ENCODE measurements around the gene ALDH1B1. TPM values are rescaled to one million over a fixed set of nuclear protein-coding genes. Genes with fewer than 3 reads are reported as not detected.

The ALDH1B1 gene
- total and polyA plus RNA-seq, 5 donors from 2014 or later: 1.7 to 11.8 (median 9.0) TPM

GRCh38 chr9:38347946-38348345 is 44.6 kb upstream of the ALDH1B1 start:
- Mint-ChIP-seq H3K9me3 (peaks cover 0 to 2% (median 0%) of the 10 kb centered on the region in 7 donors), H3K4me1 (no peaks in the 10 kb centered on the region), H3K27me3 (peaks cover 16% of the 10 kb centered on the region), H3K4me3 (no peak overlapping the region), H3K36me3 (no peaks in the 10 kb centered on the region), H3K27ac (no peak overlapping the region)
- Histone ChIP-seq H3K27me3 (ENCODE audit: control insufficient read depth, insufficient read depth, low read length) (no peaks in the 10 kb centered on the region), H3K36me3 (ENCODE audit: control insufficient read depth, insufficient read depth, low read length) (no peaks in the 10 kb centered on the region), H3K4me3 (ENCODE audit: low read depth, low read length) (no peak overlapping the region), H3K4me1 (ENCODE audit: control insufficient read depth, insufficient read depth, low read length, poor library complexity, severe bottlenecking) (no peaks in the 10 kb centered on the region), H3K27ac (ENCODE audit: insufficient read depth, low read length, poor library complexity, severe bottlenecking) (no peak overlapping the region), H3K9me3 (ENCODE audit: control insufficient read depth in 2 of 2, low read length in 2 of 2) (no peaks in the 10 kb centered on the region)
- DNase-seq: no peak
- ATAC-seq (ENCODE audit: low read depth in 2 of 2): no peak

- Histone ChIP-seq H3K27me3 (ENCODE audit: control insufficient read depth, insufficient read depth, low read length) (no peaks in the 10 kb centered on the region), H3K9me3 (ENCODE audit: control insufficient read depth in 2 of 2, low read length in 2 of 2) (no peaks in the 10 kb centered on the region), H3K4me3 (ENCODE audit: low read depth, low read length) (no peak overlapping the region), H3K36me3 (ENCODE audit: control insufficient read depth, insufficient read depth, low read length) (no peaks in the 10 kb centered on the region), H3K4me1 (ENCODE audit: control insufficient read depth, insufficient read depth, low read length, poor library complexity, severe bottlenecking) (no peaks in the 10 kb centered on the region), H3K27ac (ENCODE audit: insufficient read depth, low read length, poor library complexity, severe bottlenecking) (no peak overlapping the region)
- Mint-ChIP-seq H3K4me3 (no peak overlapping the region), H3K9me3 (peaks cover 0 to 2% (median 0%) of the 10 kb centered on the region in 7 donors), H3K36me3 (no peaks in the 10 kb centered on the region), H3K27me3 (peaks cover 19% of the 10 kb centered on the region), H3K4me1 (no peaks in the 10 kb centered on the region), H3K27ac (no peak overlapping the region)
- ATAC-seq (ENCODE audit: low read depth in 2 of 2): no peak
- no peak for DNase-seq
Measured at GRCh38 chr9:38350529-38350928, 42.0 kb upstream of the ALDH1B1 start.

GRCh38 chr9:38352530-38353328 is 39.8 kb upstream of the ALDH1B1 start:
- H3K36me3 Mint-ChIP-seq: no peaks in the 10 kb centered on the region
- no peak for DNase-seq
- Histone ChIP-seq H3K4me1 (ENCODE audit: control insufficient read depth, insufficient read depth, low read length, poor library complexity, severe bottlenecking) (no peaks in the 10 kb centered on the region), H3K9me3 (ENCODE audit: control insufficient read depth in 2 of 2, low read length in 2 of 2) (no peaks in the 10 kb centered on the region), H3K27me3 (ENCODE audit: control insufficient read depth, insufficient read depth, low read length) (no peaks in the 10 kb centered on the region), H3K36me3 (ENCODE audit: control insufficient read depth, insufficient read depth, low read length) (no peaks in the 10 kb centered on the region), H3K27ac (ENCODE audit: insufficient read depth, low read length, poor library complexity, severe bottlenecking) (no peak overlapping the region), H3K4me3 (ENCODE audit: low read depth, low read length) (no peak overlapping the region)
- H3K27ac Mint-ChIP-seq: no peak overlapping the region
- H3K27me3 Mint-ChIP-seq: peaks cover 14% of the 10 kb centered on the region
- H3K4me3 Mint-ChIP-seq: no peak overlapping the region
- H3K4me1 Mint-ChIP-seq: no peaks in the 10 kb centered on the region
- H3K9me3 Mint-ChIP-seq: no peaks in the 10 kb centered on the region
- ATAC-seq (ENCODE audit: low read depth in 2 of 2): no peak

GRCh38 chr9:38355115-38355514 is 37.4 kb upstream of the ALDH1B1 start:
- no peaks in the 10 kb centered on the region for H3K36me3 Mint-ChIP-seq
- peaks cover 5% of the 10 kb centered on the region for H3K27me3 Mint-ChIP-seq
- ATAC-seq (ENCODE audit: low read depth in 2 of 2) (no peak), DNase-seq (no peak)
- no peak overlapping the region for H3K4me3 Mint-ChIP-seq
- H3K4me1 ChIP-seq (ENCODE audit: control insufficient read depth, insufficient read depth, low read length, poor library complexity, severe bottlenecking): no peaks in the 10 kb centered on the region
- no peaks in the 10 kb centered on the region for H3K4me1 Mint-ChIP-seq
- no peaks in the 10 kb centered on the region for H3K9me3 ChIP-seq (ENCODE audit: control insufficient read depth in 2 of 2, low read length in 2 of 2)
- H3K27ac Mint-ChIP-seq: no peak overlapping the region
- no peak overlapping the region for H3K4me3 ChIP-seq (ENCODE audit: low read depth, low read length)
- no peaks in the 10 kb centered on the region for H3K27me3 ChIP-seq (ENCODE audit: control insufficient read depth, insufficient read depth, low read length)
- no peaks in the 10 kb centered on the region for H3K36me3 ChIP-seq (ENCODE audit: control insufficient read depth, insufficient read depth, low read length)
- no peaks in the 10 kb centered on the region for H3K9me3 Mint-ChIP-seq
- H3K27ac ChIP-seq (ENCODE audit: insufficient read depth, low read length, poor library complexity, severe bottlenecking): no peak overlapping the region

- Mint-ChIP-seq H3K9me3 (no peaks in the 10 kb centered on the region), H3K4me1 (no peaks in the 10 kb centered on the region), H3K36me3 (no peaks in the 10 kb centered on the region), H3K27ac (no peak overlapping the region), H3K27me3 (peaks cover 5% of the 10 kb centered on the region), H3K4me3 (no peak overlapping the region)
- no peaks in the 10 kb centered on the region for H3K4me1 ChIP-seq (ENCODE audit: control insufficient read depth, insufficient read depth, low read length, poor library complexity, severe bottlenecking)
- H3K27me3 ChIP-seq (ENCODE audit: control insufficient read depth, insufficient read depth, low read length): no peaks in the 10 kb centered on the region
- no peak overlapping the region for H3K27ac ChIP-seq (ENCODE audit: insufficient read depth, low read length, poor library complexity, severe bottlenecking)
- ATAC-seq (ENCODE audit: low read depth in 2 of 2) (no peak), DNase-seq (no peak)
- no peak overlapping the region for H3K4me3 ChIP-seq (ENCODE audit: low read depth, low read length)
- no peaks in the 10 kb centered on the region for H3K9me3 ChIP-seq (ENCODE audit: control insufficient read depth in 2 of 2, low read length in 2 of 2)
- no peaks in the 10 kb centered on the region for H3K36me3 ChIP-seq (ENCODE audit: control insufficient read depth, insufficient read depth, low read length)
Measured at GRCh38 chr9:38355517-38356120, 36.9 kb upstream of the ALDH1B1 start.

- Mint-ChIP-seq H3K27me3 (peaks cover 5% of the 10 kb centered on the region), H3K27ac (no peak overlapping the region), H3K9me3 (no peaks in the 10 kb centered on the region), H3K4me3 (no peak overlapping the region), H3K4me1 (no peaks in the 10 kb centered on the region), H3K36me3 (no peaks in the 10 kb centered on the region)
- H3K27ac ChIP-seq (ENCODE audit: insufficient read depth, low read length, poor library complexity, severe bottlenecking): no peak overlapping the region
- DNase-seq: no peak
- no peaks in the 10 kb centered on the region for H3K9me3 ChIP-seq (ENCODE audit: control insufficient read depth in 2 of 2, low read length in 2 of 2)
- ATAC-seq (ENCODE audit: low read depth in 2 of 2): no peak
- no peaks in the 10 kb centered on the region for H3K27me3 ChIP-seq (ENCODE audit: control insufficient read depth, insufficient read depth, low read length)
- H3K4me3 ChIP-seq (ENCODE audit: low read depth, low read length): no peak overlapping the region
- H3K4me1 ChIP-seq (ENCODE audit: control insufficient read depth, insufficient read depth, low read length, poor library complexity, severe bottlenecking): no peaks in the 10 kb centered on the region
- no peaks in the 10 kb centered on the region for H3K36me3 ChIP-seq (ENCODE audit: control insufficient read depth, insufficient read depth, low read length)
Measured at GRCh38 chr9:38356851-38357250, 35.7 kb upstream of the ALDH1B1 start.

GRCh38 chr9:38357350-38358114 is 35.0 kb upstream of the ALDH1B1 start:
- H3K9me3 Mint-ChIP-seq: no peaks in the 10 kb centered on the region
- Histone ChIP-seq H3K4me3 (ENCODE audit: low read depth, low read length) (no peak overlapping the region), H3K9me3 (ENCODE audit: control insufficient read depth in 2 of 2, low read length in 2 of 2) (no peaks in the 10 kb centered on the region), H3K27ac (ENCODE audit: insufficient read depth, low read length, poor library complexity, severe bottlenecking) (no peak overlapping the region), H3K36me3 (ENCODE audit: control insufficient read depth, insufficient read depth, low read length) (no peaks in the 10 kb centered on the region), H3K27me3 (ENCODE audit: control insufficient read depth, insufficient read depth, low read length) (no peaks in the 10 kb centered on the region), H3K4me1 (ENCODE audit: control insufficient read depth, insufficient read depth, low read length, poor library complexity, severe bottlenecking) (no peaks in the 10 kb centered on the region)
- DNase-seq (no peak), ATAC-seq (ENCODE audit: low read depth in 2 of 2) (no peak)
- no peak overlapping the region for H3K27ac Mint-ChIP-seq
- H3K4me3 Mint-ChIP-seq: no peak overlapping the region
- H3K27me3 Mint-ChIP-seq: peaks cover 5% of the 10 kb centered on the region
- no peaks in the 10 kb centered on the region for H3K36me3 Mint-ChIP-seq
- no peaks in the 10 kb centered on the region for H3K4me1 Mint-ChIP-seq
